CD14-positive monocyte (primary cell): ENCODE data around the gene RAB11FIP4. TPM values are rescaled to one million over a fixed set of nuclear protein-coding genes. Genes with fewer than 3 reads are reported as not detected.

ENCODE experiments used
- DNase-seq, 3 donors: peaks; one replicate each; pipeline ENCODE4 v3.0.0-alpha.2; 2011 to 2022
- H2AFZ ChIP-seq: 2 replicates; pipeline ENCODE4 v1.6.0; 2012; ENCODE audit warnings: mild to moderate bottlenecking, low read depth, low read length, inconsistent platforms; ENCODE audit not compliant: insufficient read depth, poor library complexity, severe bottlenecking
- H3K27ac ChIP-seq, 2 donors: 1 replicate in 1 of 2; 2 replicates in 1 of 2; pipeline ENCODE4 v1.5.1; 2012 to 2013; ENCODE audit warnings: low read length in 2 of 2, control low read depth in 1 of 2, inconsistent platforms in 1 of 2, low read depth in 1 of 2, mild to moderate bottlenecking in 1 of 2
- H3K27me3 ChIP-seq, 2 donors: one replicate each; pipeline versions ENCODE4 v1.6.0 to v1.6.1; 2011 to 2013; ENCODE audit warnings: low read length in 2 of 2; ENCODE audit not compliant: control insufficient read depth in 2 of 2, insufficient read depth in 2 of 2
- H3K36me3 ChIP-seq, 2 donors: replicated peaks in 1 of 2; 1 replicate in 1 of 2; 2 replicates in 1 of 2; pipeline versions ENCODE4 v1.5.1 to v1.6.1; 2012 to 2013; ENCODE audit warnings: low read length in 2 of 2, control low read depth in 1 of 2, inconsistent platforms in 1 of 2, mild to moderate bottlenecking in 1 of 2; ENCODE audit not compliant: insufficient read depth in 2 of 2, control insufficient read depth in 1 of 2
- H3K4me1 ChIP-seq, 2 donors: 1 replicate in 1 of 2; 2 replicates in 1 of 2; pipeline versions ENCODE4 v1.5.1 to v1.6.1; 2012 to 2013; ENCODE audit warnings: low read length in 2 of 2, control low read depth in 1 of 2, inconsistent platforms in 1 of 2, mild to moderate bottlenecking in 1 of 2, moderate library complexity in 1 of 2; ENCODE audit not compliant: insufficient read depth in 2 of 2, control insufficient read depth in 1 of 2
- H3K4me2 ChIP-seq: replicated peaks from 2 replicates; pipeline ENCODE3; 2012; ENCODE audit warnings: low read length, moderate library complexity, mild to moderate bottlenecking; ENCODE audit not compliant: poor library complexity, severe bottlenecking; ENCODE audit errors: extremely low read depth
- H3K4me3 ChIP-seq, 3 experiments: fragments of 200-600 bp in 1 of 3; sonication (generic) in 1 of 3; replicated peaks in 1 of 3; 1 replicate in 2 of 3; 2 replicates in 1 of 3; pipeline ENCODE4 v1.5.1; 2011 to 2013; ENCODE audit warnings: low read length in 3 of 3, mild to moderate bottlenecking in 3 of 3, control low read depth in 2 of 3, low read depth in 2 of 3, inconsistent platforms in 1 of 3, moderate library complexity in 1 of 3
- H3K79me2 ChIP-seq: 2 replicates; pipeline ENCODE4 v1.6.0; 2012; ENCODE audit warnings: mild to moderate bottlenecking, control low read depth, inconsistent platforms, low read length, moderate library complexity; ENCODE audit not compliant: insufficient read depth
- H3K9ac ChIP-seq: 2 replicates; pipeline ENCODE4 v1.6.0; 2017; ENCODE audit warnings: low read length, mild to moderate bottlenecking; ENCODE audit not compliant: insufficient read depth, poor library complexity, severe bottlenecking
- H3K9me3 ChIP-seq, 2 donors: replicated peaks in 1 of 2; 1 replicate in 1 of 2; 2 replicates in 1 of 2; pipeline versions ENCODE4 v1.5.1 to v1.6.1; 2012 to 2013; ENCODE audit warnings: low read length in 2 of 2, control low read depth in 1 of 2; ENCODE audit not compliant: control insufficient read depth in 1 of 2, insufficient read depth in 1 of 2
- H4K20me1 ChIP-seq: 2 replicates; pipeline ENCODE4 v1.6.0; 2012; ENCODE audit warnings: mild to moderate bottlenecking, low read length, control low read depth, moderate library complexity; ENCODE audit not compliant: insufficient read depth
- H3K27ac Mint-ChIP-seq, 7 donors: one replicate each; pipeline ENCODE4 v1.8.0; 2020; ENCODE audit warnings: mild to moderate bottlenecking in 7 of 7, mixed read lengths in 7 of 7, moderate library complexity in 6 of 7, inconsistent platforms in 2 of 7
- H3K27me3 Mint-ChIP-seq, 3 donors: one replicate each; pipeline ENCODE4 v1.8.0; 2021 to 2022; ENCODE audit warnings: low read depth in 3 of 3, mild to moderate bottlenecking in 3 of 3, mixed read lengths in 3 of 3, moderate library complexity in 3 of 3, inconsistent platforms in 1 of 3
- H3K36me3 Mint-ChIP-seq, 2 donors: one replicate each; pipeline ENCODE4 v1.8.0; 2020; ENCODE audit warnings: mixed read lengths in 2 of 2, inconsistent platforms in 1 of 2, mild to moderate bottlenecking in 1 of 2
- H3K4me1 Mint-ChIP-seq: one replicate; pipeline ENCODE4 v1.8.0; 2020; ENCODE audit warnings: mild to moderate bottlenecking, mixed read lengths
- H3K4me3 Mint-ChIP-seq, 2 donors: one replicate each; pipeline ENCODE4 v1.8.0; 2020; ENCODE audit warnings: mild to moderate bottlenecking in 2 of 2, mixed read lengths in 2 of 2, moderate library complexity in 1 of 2
- H3K9me3 Mint-ChIP-seq, 7 donors: one replicate each; pipeline ENCODE4 v1.8.0; 2020 to 2022; ENCODE audit warnings: mixed read lengths in 7 of 7, mild to moderate bottlenecking in 6 of 7, moderate library complexity in 6 of 7, inconsistent platforms in 2 of 7
- WGBS: methylation state at CpG from one replicate; pipeline ENCODE4 v1.1.5; 2013; ENCODE audit warnings: missing lambda C conversion rate; ENCODE audit not compliant: insufficient coverage; 5-methylcytosine and 5-hydroxymethylcytosine counted together
- intact Hi-C, 2 donors: fragments of 100-400 bp; cut with micrococcal nuclease; formaldehyde crosslinking; loops; one replicate each; pipeline versions ENCODE4 v1.15.0 to v1.15.1; 2023
- polyA plus RNA-seq, 3 donors: library from polyadenylated mRNA; depleted of rRNA in 1 of 3; unstranded in 2 of 3; stranded (reverse) in 1 of 3; fragments of 300-500 nt in 2 of 3; fragments of >200 nt in 1 of 3; fragmentation: Illumina TruSeq in 2 of 3; gene quantifications; 1 replicate in 2 of 3; 2 replicates in 1 of 3; pipeline ENCODE4 v1.2.3, GENCODE V29; 2012 to 2021
- TF ChIP-seq, protein P1 (sequence below): fragments of 200-600 bp; IDR thresholded peaks from one replicate; pipeline ENCODE4 v1.8.0; 2022; ENCODE audit warnings: antibody characterized with exemption, mild to moderate bottlenecking

Gene RAB11FIP4
- polyA plus RNA-seq, 3 donors, result 10.4 to 21.9 (median 16.2) TPM

DNA sequence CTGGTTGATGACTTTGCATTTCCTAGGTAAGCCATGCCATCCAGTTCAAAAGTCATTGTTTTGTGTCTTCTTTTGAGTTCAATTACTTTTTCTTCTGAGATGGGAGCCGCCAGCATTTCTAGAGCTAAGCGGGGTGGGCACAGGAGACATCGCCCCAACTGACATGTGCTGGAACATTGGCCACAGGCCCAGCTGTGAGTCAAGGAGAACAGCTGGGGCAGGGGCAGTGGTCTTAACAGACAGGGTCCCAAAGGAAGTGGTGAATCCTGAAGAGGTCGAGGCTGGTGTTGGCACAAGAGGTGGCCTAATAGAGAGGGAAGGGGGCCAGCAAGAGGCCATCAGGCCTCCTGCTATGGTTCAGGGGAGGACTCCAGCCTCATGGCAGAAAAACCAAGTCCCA, 17.1 kb downstream of the RAB11FIP4 start:
- Histone ChIP-seq H3K27ac (no peak overlapping the region), H3K9ac (no peak overlapping the region), H2AFZ (no peak overlapping the region), H3K4me1 (peaks cover 5 to 6% of the 10 kb centered on the region in 2 donors), H3K79me2 (no peaks in the 10 kb centered on the region), H3K27me3 (no peaks in the 10 kb centered on the region), H3K36me3 (no peaks in the 10 kb centered on the region), H3K9me3 (no peaks in the 10 kb centered on the region), H4K20me1 (no peaks in the 10 kb centered on the region), H3K4me3 (no peak overlapping the region), H3K4me2 (no peak overlapping the region)
- H3K9me3 Mint-ChIP-seq, result peaks cover 0 to 1% (median 0%) of the 10 kb centered on the region in 7 donors
- 88% methylated on average over 4 of the region's 4 CpGs for WGBS
- TF ChIP-seq, protein P1, sequence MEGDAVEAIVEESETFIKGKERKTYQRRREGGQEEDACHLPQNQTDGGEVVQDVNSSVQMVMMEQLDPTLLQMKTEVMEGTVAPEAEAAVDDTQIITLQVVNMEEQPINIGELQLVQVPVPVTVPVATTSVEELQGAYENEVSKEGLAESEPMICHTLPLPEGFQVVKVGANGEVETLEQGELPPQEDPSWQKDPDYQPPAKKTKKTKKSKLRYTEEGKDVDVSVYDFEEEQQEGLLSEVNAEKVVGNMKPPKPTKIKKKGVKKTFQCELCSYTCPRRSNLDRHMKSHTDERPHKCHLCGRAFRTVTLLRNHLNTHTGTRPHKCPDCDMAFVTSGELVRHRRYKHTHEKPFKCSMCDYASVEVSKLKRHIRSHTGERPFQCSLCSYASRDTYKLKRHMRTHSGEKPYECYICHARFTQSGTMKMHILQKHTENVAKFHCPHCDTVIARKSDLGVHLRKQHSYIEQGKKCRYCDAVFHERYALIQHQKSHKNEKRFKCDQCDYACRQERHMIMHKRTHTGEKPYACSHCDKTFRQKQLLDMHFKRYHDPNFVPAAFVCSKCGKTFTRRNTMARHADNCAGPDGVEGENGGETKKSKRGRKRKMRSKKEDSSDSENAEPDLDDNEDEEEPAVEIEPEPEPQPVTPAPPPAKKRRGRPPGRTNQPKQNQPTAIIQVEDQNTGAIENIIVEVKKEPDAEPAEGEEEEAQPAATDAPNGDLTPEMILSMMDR, result no peak
- H3K27me3 Mint-ChIP-seq, result peaks cover 6 to 11% (median 10%) of the 10 kb centered on the region in 3 donors
- no peak overlapping the region for H3K27ac Mint-ChIP-seq
- H3K4me1 Mint-ChIP-seq, result peaks cover 7% of the 10 kb centered on the region
- intact Hi-C loops, result no loop called here
- no peak for DNase-seq
- H3K4me3 Mint-ChIP-seq, result no peak overlapping the region
- no peaks in the 10 kb centered on the region for H3K36me3 Mint-ChIP-seq

DNA sequence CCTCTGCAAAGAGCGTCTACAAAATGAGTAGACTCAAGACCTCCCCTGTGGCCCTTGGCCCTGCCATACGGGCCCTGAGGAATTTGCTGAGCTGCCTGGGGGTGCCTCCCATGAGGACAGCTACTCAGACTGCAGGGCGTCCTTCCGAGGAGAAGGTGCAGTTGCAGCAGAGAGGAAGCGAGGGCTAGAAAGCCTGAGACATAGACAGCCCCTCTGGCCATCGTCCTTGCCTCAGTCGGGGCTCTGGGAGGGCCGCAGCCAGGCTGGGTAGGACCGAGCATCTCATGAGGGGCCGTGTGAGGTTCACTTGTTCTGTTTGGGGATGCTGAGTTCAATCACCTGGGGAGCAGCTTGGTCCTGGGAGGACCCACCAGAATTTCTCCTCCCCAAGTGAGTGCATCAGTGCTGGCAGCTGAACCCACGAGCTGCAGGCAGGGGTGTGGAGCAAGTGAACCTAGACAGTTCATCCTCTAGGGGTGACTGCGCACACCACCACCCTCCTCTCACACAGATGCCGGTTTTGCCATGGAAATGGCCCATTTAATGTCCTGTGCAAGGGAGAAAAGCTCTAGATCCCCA, 20.3 kb downstream of the RAB11FIP4 start:
- no peak overlapping the region for H3K9ac ChIP-seq
- peaks cover 20 to 25% of the 10 kb centered on the region in 2 donors for H3K4me1 ChIP-seq
- no peak overlapping the region for H3K4me3 ChIP-seq
- Mint-ChIP-seq H3K36me3 (no peaks in the 10 kb centered on the region), H3K4me1 (peaks cover 23% of the 10 kb centered on the region), H3K9me3 (no peaks in the 10 kb centered on the region), H3K27me3 (peaks cover 4 to 8% (median 6%) of the 10 kb centered on the region in 3 donors), H3K4me3 (no peak overlapping the region), H3K27ac (peak overlapping the region in 1 of 7 donors; percentile 14)
- H2AFZ ChIP-seq, result no peak overlapping the region
- 95% methylated on average over 10 of the region's 13 CpGs for whole genome bisulfite sequencing
- no peaks in the 10 kb centered on the region for H3K36me3 ChIP-seq
- H3K27ac ChIP-seq, result no peak overlapping the region
- intact Hi-C loops, result no loop called here
- TF ChIP-seq, protein P1, result no peak
- no peaks in the 10 kb centered on the region for H3K27me3 ChIP-seq
- H3K79me2 ChIP-seq, result no peaks in the 10 kb centered on the region
- H3K4me2 ChIP-seq, result no peak overlapping the region
- H3K9me3 ChIP-seq, result no peaks in the 10 kb centered on the region
- H4K20me1 ChIP-seq, result no peaks in the 10 kb centered on the region
- no peak for DNase-seq
